Transverse colon (tissue), 4 donors: ENCODE measurements around the gene ALOX15B. TPM values are rescaled to one million over a fixed set of nuclear protein-coding genes. Genes with fewer than 3 reads are reported as not detected.
"Not testable (repeated sequence)": the region's sequence is repeated elsewhere in the genome, so short reads cannot be mapped to it uniquely, and the experiment has no call there.

ENCODE experiments used
- DNase-seq: peaks from one replicate; pipeline ENCODE4 v3.0.0-alpha.2; 2019
- H3K27ac ChIP-seq, 4 donors: fragments of 200-600 bp; sonication (generic); 2 replicates each; pipeline ENCODE4 v1.5.1; 2016 to 2018; ENCODE audit warnings: inconsistent platforms in 4 of 4
- H3K27me3 ChIP-seq: fragments of 200-600 bp; sonication (generic); 2 replicates; pipeline ENCODE4 v1.5.1; 2017; ENCODE audit warnings: inconsistent platforms
- H3K36me3 ChIP-seq, 4 donors: fragments of 200-600 bp; sonication (generic); 2 replicates each; pipeline ENCODE4 v1.5.1; 2017 to 2019; ENCODE audit warnings: inconsistent platforms in 4 of 4
- H3K4me1 ChIP-seq, 4 donors: fragments of 200-600 bp; sonication (generic); 2 replicates each; pipeline ENCODE4 v1.5.1; 2017 to 2020; ENCODE audit warnings: inconsistent platforms in 4 of 4
- H3K4me3 ChIP-seq, 4 donors: fragments of 200-600 bp; sonication (generic); 1 replicate in 1 of 4; 2 replicates in 3 of 4; pipeline versions ENCODE4 v1.5.1 to v1.6.1; 2017 to 2019; ENCODE audit warnings: inconsistent platforms in 4 of 4
- H3K9me3 ChIP-seq, 2 donors: fragments of 200-600 bp; sonication (generic); 2 replicates each; pipeline ENCODE4 v1.5.1; 2017 to 2019; ENCODE audit warnings: inconsistent platforms in 2 of 2
- EP300 ChIP-seq: sonication (generic); formaldehyde crosslinking; IDR thresholded peaks from one replicate; pipeline ENCODE4 v1.6.1; 2017; ENCODE audit warnings: antibody characterized with exemption, low read depth
- POLR2A ChIP-seq: fragments of 450-650 bp; IDR thresholded peaks from one replicate; pipeline ENCODE4 v1.6.1; 2016; ENCODE audit warnings: antibody characterized with exemption, mild to moderate bottlenecking, moderate library complexity
- POLR2AphosphoS5 ChIP-seq, 3 donors: sonication (generic); formaldehyde crosslinking; IDR thresholded peaks; one replicate each; pipeline ENCODE4 v1.6.1; 2016; ENCODE audit warnings: antibody characterized with exemption in 3 of 3
- WGBS, 2 donors: methylation state at CpG; one replicate each; pipeline ENCODE4 v1.1.5; 2018; ENCODE audit warnings: low coverage in 1 of 2; 5-methylcytosine and 5-hydroxymethylcytosine counted together
- in situ Hi-C, 4 donors: fragments of 200-750 bp; cut with MboI; loops; one replicate each; pipeline versions ENCODE4 v1.15.0 to v1.15.1; 2017; ENCODE audit warnings: low sequenced_read_pairs in 3 of 4, low pct_ligation_motif_present in 1 of 4, low pct_unique_long_range_greater_than_20kb in 1 of 4
- intact Hi-C: fragments of 100-400 bp; cut with DNase I; formaldehyde crosslinking; loops from one replicate; pipeline ENCODE4 v1.15.1; 2023; ENCODE audit warnings: low total_unique reads
- total RNA-seq, 4 donors: library from RNA; depleted of rRNA; stranded (reverse); fragments of >200 nt; gene quantifications; one replicate each; pipeline ENCODE4 v1.1.0, GENCODE V29; 2016
- TF ChIP-seq, protein P1 (sequence below), 5 experiments: fragments of 200-600 bp in 3 of 5; fragments of 450-650 bp in 2 of 5; sonication (generic) in 3 of 5; IDR thresholded peaks; 1 replicate in 2 of 5; 2 replicates in 3 of 5; pipeline ENCODE4 v1.5.1; 2016 to 2017; ENCODE audit warnings: antibody characterized with exemption in 5 of 5, inconsistent platforms in 3 of 5, mild to moderate bottlenecking in 2 of 5, moderate library complexity in 1 of 5

Gene ALOX15B
- total RNA-seq, 4 donors from 2014 or later, result 3.3 to 44.4 (median 5.4) TPM

DNA sequence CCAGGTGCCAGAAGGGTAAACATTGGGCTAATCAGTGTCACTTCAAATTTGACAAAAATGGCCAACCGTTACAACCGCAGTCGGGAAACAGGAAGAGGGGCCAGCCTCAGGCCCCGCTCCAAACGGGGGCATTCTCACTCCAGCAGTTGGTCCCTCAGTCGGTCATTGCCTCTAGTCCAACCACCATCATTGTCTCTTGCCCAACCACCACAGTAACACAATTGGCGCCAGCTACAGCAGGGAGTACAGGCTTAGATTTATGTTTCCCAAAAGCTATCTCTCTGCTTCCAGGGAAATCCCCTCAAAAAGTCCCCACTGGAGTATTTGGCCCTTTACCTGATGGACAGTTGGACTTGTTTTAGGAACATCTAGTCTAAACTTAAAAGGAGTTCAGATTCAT is 20.3 kb downstream of the ALOX15B start:
- Histone ChIP-seq H3K4me3 (no peak overlapping the region), H3K4me1 (peaks cover 0 to 28% (median 8%) of the 10 kb centered on the region in 4 donors), H3K27ac (no peak overlapping the region), H3K36me3 (no peaks in the 10 kb centered on the region), H3K27me3 (peaks cover 74% of the 10 kb centered on the region), H3K9me3 (no peaks in the 10 kb centered on the region)
- no peak for TF ChIP-seq EP300
- TF ChIP-seq, protein P1, sequence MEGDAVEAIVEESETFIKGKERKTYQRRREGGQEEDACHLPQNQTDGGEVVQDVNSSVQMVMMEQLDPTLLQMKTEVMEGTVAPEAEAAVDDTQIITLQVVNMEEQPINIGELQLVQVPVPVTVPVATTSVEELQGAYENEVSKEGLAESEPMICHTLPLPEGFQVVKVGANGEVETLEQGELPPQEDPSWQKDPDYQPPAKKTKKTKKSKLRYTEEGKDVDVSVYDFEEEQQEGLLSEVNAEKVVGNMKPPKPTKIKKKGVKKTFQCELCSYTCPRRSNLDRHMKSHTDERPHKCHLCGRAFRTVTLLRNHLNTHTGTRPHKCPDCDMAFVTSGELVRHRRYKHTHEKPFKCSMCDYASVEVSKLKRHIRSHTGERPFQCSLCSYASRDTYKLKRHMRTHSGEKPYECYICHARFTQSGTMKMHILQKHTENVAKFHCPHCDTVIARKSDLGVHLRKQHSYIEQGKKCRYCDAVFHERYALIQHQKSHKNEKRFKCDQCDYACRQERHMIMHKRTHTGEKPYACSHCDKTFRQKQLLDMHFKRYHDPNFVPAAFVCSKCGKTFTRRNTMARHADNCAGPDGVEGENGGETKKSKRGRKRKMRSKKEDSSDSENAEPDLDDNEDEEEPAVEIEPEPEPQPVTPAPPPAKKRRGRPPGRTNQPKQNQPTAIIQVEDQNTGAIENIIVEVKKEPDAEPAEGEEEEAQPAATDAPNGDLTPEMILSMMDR (IDR thresholded peaks at IDR 0.05), result no peak
- in situ Hi-C loops (no loop called here), intact Hi-C loops (no loop called here)
- no peak for DNase-seq
- 0 to 6% methylated on average over 2 to 7 of the region's 7 CpGs for WGBS, 2 donors

DNA sequence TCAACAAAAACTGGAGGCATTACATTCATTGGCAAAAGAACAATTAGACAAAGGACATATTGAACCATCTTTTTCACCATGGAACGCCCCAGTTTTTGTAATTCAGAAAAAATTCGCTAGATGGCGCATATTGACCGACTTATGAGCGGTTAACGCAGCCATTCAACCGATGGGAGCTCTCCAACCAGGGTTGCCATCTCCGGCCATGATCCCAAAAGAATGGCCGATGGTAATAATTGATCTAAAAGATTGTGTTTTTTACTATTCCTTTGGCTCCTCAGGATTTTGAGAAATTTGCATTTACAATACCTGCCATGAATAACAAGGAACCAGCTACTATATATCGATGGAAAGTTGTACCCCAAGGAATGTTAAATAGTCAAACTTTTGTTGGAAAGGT is 21.4 kb downstream of the ALOX15B start:
- in situ Hi-C loops, result loop anchor here in 1 of 4 donors (10.0 kb wide), 1 partner anchor 55 kb away; the partner anchor contains the start of gene ALOXE3
- peak; percentile 66 for DNase-seq
- TF ChIP-seq POLR2AphosphoS5 (IDR thresholded peaks at IDR 0.05) (no peak), POLR2A (no peak)
- TF ChIP-seq, protein P1 (IDR thresholded peaks at IDR 0.05), result peak; percentile 73 to 91 (median 82)
- 3 to 5% methylated on average over 7 to 10 of the region's 10 CpGs for WGBS, 2 donors
- intact Hi-C loops, result no loop called here
- Histone ChIP-seq H3K27ac (no peak overlapping the region), H3K4me3 (no peak overlapping the region), H3K4me1 (peaks cover 0 to 28% (median 8%) of the 10 kb centered on the region in 4 donors), H3K36me3 (no peaks in the 10 kb centered on the region), H3K9me3 (no peaks in the 10 kb centered on the region), H3K27me3 (peaks cover 82% of the 10 kb centered on the region)

DNA sequence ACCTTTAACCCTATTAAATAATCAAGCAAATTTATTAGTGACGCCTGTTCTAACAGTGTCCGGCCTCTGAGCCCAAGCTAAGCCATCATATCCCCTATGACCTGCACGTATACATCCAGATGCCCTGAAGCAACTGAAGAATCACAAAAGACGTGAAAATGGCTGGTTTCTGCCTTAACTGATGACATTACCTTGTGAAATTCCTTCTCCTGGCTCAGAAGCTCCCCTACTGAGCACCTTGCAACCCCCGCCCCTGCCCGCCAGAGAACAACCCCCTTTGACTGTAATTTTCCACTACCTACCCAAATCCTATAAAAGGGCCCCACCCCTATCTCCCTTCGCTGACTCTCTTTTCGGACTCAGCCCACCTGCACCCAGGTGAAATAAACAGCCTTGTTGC is 23.0 kb downstream of the ALOX15B start:
- H3K9me3 ChIP-seq, H3K4me3 ChIP-seq, H3K36me3 ChIP-seq, DNase-seq, intact Hi-C loops: not testable (repeated sequence)
- Histone ChIP-seq H3K27ac (peak overlapping the region in 1 of 4 donors; percentile 58), H3K4me1 (peaks cover 0 to 23% (median 8%) of the 10 kb centered on the region in 4 donors), H3K27me3 (peaks cover 75% of the 10 kb centered on the region)
- 47 to 66% methylated on average over 4 to 8 of the region's 8 CpGs for WGBS, 2 donors
- in situ Hi-C loops, result loop anchor here in 1 of 4 donors (10.0 kb wide), 1 partner anchor 53 kb away; the partner anchor contains the start of gene ALOXE3

DNA sequence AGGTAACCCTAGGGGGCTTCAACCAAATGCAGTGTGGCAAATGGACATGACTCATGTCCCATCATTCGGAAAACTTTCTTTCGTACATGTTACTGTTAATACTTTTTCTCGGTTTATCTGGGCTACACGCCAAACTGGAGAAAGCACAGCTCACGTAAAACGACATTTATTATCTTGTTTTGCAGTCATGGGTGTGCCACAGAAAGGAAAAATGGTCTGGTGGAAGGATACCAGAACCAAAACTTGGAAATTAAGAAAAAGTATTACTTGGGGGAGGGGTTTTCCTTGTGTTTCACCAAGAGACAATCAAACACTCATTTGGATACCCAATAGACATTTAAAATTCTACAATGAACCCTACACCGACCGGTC is 23.6 kb downstream of the ALOX15B start:
- Histone ChIP-seq H3K4me1 (peaks cover 0 to 17% (median 8%) of the 10 kb centered on the region in 4 donors), H3K27ac (peak overlapping the region in 3 of 4 donors; percentile 33 to 58 (median 54)), H3K9me3 (no peaks in the 10 kb centered on the region), H3K4me3 (peak overlapping the region in 3 of 4 donors; percentile 26 to 50 (median 33)), H3K36me3 (no peaks in the 10 kb centered on the region), H3K27me3 (peaks cover 70% of the 10 kb centered on the region)
- 4 to 27% methylated on average over 8 of the region's 8 CpGs for WGBS, 2 donors
- peak in 1 of 3 donors; percentile 20 for TF ChIP-seq POLR2AphosphoS5 (IDR thresholded peaks at IDR 0.05)
- no peak for TF ChIP-seq EP300
- TF ChIP-seq, protein P1 (IDR thresholded peaks at IDR 0.05), result no peak
- in situ Hi-C loops, result loop anchor here in 1 of 4 donors (10.0 kb wide), 1 partner anchor 52 kb away; the partner anchor contains the start of gene ALOXE3
- DNase-seq, result no peak
- intact Hi-C loops, result no loop called here
